Occipital lobe (tissue), 2 donors: ENCODE measurements around the gene PSKH1. TPM values are rescaled to one million over a fixed set of nuclear protein-coding genes. Genes with fewer than 3 reads are reported as not detected.
A peak's percentile ranks its signal among the peaks of the same experiment; 100 is the strongest.
"Not testable (repeated sequence)": the region's sequence is repeated elsewhere in the genome, so short reads cannot be mapped to it uniquely, and the experiment has no call there.

ENCODE experiments used
- DNase-seq: peaks from one replicate; lab custom pipeline; 2025; lab: John Stamatoyannopoulos, UW
- total RNA-seq: library from RNA; depleted of rRNA; stranded (reverse); fragments of >200 nt; gene quantifications from one replicate; pipeline ENCODE4 v1.2.3, GENCODE V29; 2014

The PSKH1 gene
- total RNA-seq, 1 donor from 2014 or later = 5.1 TPM

DNA sequence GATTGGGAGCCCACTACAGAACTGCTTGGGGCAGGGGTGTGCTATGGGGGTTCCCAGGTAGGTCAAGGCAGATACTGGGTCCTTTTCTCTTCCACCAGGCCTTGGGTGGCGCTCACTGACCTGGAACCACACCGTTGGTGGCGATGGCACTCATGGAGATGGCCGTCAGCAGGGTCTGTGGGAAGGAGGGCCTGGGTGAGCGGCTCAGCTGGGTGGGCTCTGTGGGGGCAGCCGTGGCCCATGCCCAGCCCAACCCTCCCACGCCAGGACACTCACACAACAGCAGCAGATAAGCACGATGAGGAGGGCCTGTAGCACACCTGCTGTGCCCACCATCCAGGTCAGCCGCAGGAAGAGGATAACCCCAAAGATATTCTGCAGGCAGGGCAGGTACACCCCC lies 64.6 kb downstream of the PSKH1 start:
- DNase-seq = no peak

DNA sequence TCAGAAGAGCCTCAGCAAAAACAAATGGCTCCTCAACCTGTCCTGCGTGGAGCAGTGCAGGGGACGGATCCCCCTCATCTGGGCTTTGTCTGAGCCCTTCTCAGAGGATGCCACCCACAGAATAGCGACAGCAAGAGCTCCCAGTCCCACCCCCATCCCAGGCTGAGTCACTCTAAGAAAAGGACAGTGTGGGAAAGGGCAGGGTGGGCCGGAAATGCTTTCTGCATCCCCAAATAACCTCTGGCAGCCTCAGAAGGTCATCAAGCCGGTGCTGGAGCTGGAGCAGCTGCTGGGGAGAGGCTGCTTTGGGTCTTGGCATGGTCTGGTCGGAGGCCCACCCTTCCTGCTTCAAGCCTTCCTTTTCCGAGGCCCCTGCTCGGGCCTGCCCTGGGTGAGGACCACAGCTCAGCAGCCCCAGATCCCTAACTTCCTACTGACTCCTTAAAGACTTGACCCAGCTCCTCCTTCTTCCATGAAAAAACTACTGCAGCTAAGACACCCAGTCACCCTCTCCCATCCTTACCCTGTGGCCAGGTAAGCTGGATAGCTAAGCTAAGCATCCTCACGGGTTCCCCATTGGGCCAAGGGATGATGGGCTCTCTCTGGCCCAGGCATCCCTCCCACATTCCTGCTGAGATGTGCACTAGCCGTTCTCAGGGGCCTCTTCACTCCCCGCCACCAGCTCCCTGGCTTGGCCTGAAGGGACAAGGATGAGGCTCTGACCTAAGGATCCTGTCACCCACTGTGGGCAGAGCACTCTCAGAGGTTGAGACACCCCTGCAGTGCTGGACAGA lies 66.7 kb downstream of the PSKH1 start:
- DNase-seq = no peak

DNA sequence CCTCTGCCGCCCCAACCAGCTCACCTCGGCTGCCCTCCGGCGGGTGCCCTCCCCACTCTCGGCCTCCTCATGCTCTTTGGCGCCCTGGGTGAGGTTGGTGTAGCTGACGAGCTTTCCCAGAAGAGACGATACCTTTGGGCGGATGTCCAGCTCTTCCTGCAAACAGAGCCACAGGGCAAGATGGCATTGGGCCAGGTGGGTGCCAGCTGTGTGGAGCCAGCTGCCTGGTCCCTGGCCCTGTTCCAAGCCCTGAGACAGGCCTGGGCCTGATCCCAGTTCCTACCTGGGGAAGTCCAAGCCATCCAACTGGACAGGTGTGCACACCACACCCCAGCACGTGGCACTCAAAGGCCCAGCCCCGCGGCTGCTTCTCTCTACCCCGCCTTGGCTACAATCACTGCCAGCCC lies 68.5 kb downstream of the PSKH1 start:
- no peak for DNase-seq

DNA sequence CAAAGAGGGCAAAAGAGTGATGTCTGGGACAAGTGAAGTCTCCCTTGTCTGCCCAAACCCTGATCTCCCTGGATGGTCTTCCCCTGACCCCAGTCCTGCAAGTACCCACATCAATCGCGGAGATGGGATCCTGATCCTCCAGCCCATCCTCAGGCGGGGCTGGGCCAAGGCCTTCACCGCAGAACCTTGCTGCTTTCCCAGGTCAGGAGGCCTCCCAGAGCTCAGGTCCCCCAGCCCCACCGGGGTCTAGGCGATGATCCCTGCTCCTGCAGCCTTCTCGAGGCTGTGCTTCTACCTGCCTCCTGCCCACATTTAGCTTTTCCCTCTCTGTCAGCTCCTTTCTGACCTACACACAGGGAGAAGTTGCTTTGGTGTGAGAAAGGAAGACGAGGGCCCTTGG lies 69.1 kb downstream of the PSKH1 start:
- DNase-seq = no peak

DNA sequence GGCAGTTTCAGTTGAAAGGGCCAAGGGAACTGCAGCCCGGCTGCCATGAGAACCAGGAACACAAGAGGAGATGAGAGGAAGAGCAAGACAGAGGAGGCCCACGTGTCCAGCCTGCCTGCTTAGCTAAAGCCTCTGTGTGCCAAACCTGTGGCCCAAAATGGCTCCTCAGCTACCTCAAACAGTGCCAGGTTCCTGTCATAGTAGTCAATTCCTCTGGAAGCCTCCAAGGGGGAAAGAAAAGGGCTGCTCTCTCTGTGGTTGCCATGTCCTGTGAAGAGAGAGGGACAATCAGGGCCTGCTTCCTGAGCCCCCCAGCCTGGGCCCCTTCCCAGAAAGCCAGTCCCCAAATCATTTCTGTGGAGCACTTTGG lies 70.2 kb downstream of the PSKH1 start:
- no peak for DNase-seq

DNA sequence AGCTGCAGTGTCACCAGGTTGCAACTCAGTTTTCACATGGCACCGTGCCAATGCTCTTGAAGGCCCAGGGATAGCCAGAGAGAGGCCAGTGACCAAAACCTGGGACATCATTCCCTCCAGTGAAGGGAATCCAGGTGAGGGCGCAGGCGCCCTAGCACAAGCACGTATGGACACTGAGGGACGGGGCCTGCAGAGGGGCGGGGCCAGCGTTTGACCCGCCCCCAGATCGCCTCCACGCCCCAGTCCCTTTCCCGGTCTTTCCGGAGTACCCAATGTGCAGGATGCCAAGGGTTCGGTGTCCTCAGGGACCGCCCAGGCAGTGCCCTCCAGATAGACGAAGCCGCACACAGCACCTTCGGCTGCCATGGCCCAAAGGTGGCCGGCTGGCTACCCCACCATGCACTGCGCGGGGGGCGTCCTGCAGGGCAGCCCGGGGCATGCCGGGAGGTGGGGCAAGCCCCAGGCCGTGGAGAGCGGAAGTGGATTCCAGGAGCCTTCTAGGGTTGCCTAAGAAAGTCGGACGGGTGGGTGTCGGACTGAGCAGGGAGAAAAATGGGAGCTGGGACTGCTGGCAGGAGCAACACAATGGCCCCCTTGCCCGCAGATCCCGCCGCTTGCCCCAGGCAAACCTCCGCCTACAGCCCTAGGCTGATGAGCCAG lies 70.7 kb downstream of the PSKH1 start:
- DNase-seq = no peak

DNA sequence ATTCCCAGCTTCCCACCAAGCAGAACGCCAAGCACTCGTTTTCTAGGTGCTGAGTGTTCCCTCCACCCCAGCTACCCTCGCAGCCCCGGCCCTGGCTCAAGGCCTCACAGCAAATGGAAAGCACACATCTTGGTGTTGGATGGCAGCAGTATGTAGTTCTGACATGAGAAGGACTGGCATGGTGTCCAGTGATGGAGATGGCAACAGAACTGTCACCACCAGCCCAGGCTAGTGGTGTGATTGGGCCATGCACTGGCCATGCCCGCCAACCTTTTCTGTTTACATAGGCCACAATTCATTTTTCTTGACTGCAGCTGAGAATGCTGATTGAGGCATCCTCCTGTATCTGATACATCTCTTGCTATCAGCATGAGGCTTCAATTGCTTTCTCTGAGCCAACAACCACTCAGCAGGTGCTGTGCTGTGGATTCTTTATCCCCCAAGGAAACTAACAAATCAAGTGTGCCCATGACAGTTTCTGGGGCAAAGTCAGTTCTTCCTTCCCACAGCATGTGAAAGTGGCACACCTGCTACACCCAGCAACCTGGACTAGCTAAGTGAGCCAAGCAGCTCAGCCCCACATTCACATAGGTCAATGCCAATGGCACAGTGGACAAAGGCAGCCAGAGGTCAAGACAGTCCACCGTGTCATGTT lies 71.5 kb downstream of the PSKH1 start:
- DNase-seq = no peak

DNA sequence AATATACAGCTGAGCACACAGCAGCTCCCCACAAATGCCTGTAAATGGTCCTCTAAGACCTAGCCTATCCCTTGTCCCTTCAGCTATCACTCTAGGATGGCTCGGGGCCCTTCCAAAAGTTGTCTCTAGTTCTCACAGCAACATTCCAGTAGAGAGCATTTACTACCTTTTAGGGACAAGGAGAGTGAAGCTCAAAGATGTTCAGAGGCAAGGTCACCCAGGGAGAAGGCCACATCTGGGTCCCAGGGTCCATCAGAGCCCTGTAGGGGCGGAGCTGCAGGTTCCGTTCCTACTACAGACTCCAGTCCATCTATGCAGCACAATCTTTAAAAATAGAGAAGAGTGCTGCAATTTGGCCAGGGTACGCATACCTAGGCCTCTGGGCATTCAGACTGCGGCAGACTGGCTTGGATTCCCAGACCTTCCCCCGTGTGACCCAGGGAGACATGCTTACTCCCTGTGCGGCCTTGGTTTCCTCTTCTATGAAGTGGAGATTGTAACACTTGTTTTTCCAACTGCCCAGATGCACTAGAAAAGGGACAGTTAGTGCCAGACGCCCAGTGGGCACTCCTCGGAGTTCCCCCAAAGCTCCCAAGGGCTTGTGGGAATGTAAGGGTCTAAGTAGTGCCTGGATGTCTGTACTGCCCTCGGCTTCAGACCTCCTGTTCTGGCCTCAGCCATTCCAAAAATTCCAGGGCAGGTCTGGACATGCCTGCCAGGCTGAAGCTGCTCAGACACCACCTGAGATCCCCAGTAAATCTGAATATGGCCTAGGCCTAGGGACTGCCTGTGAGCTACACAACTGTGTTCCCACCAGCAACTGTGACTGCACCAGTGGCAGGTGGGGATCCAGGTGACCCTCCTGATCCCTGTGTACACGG lies 72.9 kb downstream of the PSKH1 start:
- no peak for DNase-seq

DNA sequence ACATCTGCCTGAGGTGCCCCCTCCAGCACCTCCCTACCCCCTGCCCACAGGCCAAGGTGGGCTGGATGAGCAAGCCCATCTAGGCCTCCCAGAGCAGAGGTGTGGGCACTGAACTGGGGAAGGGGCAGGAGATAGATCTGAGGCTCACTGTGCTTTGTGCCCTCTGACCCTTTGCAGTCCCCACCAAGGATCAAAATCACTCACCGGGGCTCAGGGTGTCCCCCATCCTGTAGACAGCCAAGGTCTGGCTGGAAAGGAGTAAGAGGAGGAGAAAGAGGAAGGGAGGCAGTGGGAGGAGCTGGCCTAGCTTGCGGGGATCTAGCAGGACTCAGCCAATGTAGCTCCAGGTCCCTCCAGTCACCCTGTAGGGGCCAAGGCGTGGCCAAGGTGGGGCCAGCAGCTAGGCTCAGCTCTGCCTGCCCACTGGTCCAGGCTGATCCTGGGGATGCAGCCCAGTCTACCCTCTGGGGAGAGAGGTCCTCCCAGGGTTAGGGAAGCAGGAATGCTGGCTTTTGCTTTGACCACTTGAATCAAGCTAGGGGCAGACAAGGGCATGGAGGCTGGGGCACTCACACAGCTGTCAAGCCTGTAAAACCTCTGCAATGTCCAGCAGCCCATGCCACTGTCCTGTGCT lies 73.6 kb downstream of the PSKH1 start:
- DNase-seq = no peak

DNA sequence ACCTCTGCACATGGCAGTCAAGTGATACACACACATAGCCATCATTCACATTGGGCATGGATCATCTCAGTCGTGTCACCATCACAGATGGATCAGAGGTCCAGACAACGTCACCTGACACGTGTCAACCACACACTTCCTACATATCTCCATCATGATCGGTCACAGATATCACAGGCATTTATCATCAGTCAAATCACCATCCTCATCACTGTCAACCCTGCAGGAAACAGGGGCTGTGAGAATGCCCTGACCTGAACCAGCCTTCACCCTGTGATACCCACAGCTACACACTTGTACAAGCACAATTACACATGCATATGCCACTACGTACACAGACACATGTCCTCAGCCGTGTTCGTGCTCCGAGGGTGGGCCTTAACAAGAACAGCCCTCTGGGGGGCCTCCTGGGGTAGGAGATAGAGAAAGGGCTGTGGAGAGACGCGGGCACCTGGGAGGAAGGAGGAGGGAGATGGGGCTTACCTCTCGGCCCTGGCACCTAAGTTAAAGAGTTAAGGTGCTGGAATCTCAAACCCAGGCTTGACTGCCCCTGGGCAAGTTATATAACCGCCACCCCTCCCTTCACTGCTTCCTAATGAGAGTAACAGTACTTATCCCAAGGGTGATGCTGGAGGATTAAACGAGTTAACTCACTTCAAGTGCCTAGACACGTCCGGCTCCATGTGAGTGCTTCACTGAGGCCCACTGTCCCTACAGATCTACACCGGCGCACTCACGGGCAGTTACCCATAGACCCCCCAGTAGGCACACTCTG lies 74.3 kb downstream of the PSKH1 start:
- DNase-seq = no peak

DNA sequence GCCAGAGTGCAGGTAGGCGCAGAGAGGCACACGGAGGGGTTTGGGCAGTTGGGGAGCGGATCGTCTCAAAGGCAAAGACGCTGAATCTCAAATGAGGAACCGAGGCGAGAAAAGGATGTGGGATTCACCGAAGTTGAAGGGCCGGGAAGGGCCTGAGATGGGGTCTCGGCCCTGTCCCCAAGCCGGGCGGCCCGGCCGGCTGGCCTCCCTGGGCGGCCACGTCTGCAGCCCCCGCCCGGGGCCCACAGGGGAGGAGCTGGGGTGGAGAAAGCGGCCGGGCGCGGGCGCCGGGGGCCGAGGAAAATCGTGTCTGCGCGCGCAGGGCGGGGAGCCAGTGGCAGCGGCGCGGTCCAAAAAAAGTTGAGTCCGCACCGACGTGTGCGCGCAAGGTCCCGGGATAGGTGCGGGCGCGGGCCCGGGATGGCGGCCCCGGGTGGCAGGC lies 74.9 kb downstream of the PSKH1 start:
- DNase-seq = no peak

DNA sequence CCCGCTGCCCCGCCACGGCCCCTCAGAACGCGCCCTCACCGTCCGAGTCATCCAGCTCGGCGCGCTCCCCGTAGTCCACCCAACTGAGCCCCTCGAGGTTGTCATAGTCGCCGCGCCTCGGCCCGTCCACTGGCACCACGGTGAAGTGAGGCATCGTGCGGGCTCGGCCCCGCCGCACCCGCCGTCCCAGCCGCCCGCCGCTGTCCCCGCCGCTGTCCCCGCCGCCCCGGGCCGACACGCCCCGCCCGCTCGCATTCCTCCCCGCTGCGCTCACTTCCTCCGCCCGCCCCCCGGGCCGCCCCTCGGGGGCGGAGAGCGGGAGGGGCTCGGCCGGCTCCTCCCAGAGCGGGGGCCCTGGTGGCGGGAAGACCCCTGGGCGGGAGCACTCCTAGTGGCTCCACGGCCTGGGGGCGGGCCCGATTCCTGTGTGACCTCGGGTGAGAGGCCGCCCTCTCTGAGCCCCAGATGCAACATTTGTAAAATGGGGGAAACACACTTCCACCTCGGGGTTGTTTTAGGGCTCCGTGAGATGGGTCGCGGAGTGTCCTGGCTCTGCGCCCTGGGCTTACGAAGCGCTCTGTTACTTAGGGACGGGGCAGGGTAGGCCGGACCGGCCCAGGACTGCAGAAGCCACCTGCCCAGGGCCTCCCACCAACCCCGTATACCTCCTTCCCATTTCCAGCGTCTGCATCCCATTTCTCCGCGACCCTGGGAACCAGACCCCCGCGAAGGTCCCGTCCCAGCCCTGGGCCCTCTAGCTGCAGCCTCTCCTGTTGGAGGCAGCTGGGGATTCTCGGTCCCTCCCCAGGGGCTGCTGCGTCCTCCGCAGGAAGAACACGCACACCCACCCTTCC lies 75.6 kb downstream of the PSKH1 start, which contains the start of gene SLC12A4:
SLC12A4 (minus strand) TSS at position 238 of the 854 bp plus-strand sequence; CDS start at position 154, 84 bp downstream.
- peak; percentile 26 for DNase-seq

DNA sequence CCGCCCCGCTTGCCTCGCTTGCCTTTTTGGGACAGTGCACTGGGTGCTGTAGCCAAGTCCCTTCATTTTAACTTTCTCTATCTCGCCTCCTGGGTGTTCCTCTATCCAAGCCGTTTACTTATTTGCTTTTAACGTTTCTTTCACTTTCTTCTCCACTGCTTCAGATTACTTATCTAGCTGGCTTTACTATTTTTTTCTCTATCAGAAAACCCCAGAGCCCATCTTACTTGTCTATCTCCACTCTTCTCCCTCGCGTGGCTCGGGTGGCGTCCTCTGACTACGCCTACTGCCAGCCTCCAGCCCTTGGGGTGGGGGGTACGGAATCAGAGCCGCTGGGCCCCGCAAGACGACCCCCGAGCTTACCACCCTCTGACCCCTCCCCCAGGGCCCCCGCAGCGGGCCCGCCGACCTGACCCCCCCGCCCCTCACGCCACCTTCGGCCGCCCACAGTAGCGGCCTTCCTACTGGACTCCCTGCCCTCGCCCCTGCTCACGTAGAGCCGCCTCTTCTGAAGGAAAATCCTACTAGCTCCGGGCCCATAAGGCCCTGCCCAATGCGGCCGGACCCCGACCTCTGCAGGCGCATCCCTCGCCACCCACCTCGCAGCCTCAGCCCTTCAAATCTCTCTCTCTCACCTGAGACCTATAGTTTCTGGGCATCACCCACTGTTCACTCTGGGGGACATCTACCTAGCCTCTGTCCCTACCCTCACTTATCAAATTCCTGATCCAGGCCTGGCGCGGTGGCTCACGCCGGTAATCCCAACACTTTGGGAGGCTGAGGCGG lies 76.4 kb downstream of the PSKH1 start:
- no peak for DNase-seq

DNA sequence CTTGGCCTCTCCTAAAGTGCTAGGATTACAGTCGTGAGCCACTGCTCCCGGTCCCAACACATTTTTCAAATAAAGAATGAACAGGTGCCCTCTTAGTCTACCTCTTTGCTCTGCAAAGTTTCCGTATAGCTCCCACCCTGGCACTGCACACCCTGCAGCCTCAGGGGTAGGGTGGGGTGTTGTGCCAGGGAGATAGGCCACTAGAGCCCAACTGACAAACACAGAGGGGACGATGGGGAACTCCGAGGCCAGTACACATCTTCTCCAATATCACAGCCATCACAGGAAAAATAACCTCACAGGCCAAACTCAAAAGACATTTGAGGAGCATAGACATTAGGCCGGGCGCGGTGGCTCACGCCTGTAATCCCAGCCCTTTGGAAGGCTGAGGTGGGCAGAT lies 78.1 kb downstream of the PSKH1 start:
- DNase-seq = no peak

DNA sequence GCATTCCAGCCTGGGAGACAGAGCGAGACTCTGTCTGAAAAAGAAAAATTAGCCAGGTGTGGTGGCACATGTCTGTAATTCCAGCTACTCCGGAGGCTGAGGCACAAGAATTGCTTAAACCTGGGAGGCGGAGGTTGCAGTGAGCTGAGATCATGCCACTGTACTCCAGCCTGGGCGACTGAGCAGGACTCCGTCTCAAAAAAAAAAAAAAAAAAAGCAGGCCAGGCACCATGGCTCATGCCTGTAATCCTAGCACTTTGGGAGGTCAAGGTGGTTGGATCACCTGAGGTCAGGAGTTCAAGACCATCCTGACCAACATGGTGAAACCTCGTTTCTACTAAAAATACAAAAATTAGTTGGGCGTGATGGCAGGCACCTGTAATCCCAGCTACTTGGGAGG lies 79.2 kb downstream of the PSKH1 start:
- not testable (repeated sequence) for DNase-seq

DNA sequence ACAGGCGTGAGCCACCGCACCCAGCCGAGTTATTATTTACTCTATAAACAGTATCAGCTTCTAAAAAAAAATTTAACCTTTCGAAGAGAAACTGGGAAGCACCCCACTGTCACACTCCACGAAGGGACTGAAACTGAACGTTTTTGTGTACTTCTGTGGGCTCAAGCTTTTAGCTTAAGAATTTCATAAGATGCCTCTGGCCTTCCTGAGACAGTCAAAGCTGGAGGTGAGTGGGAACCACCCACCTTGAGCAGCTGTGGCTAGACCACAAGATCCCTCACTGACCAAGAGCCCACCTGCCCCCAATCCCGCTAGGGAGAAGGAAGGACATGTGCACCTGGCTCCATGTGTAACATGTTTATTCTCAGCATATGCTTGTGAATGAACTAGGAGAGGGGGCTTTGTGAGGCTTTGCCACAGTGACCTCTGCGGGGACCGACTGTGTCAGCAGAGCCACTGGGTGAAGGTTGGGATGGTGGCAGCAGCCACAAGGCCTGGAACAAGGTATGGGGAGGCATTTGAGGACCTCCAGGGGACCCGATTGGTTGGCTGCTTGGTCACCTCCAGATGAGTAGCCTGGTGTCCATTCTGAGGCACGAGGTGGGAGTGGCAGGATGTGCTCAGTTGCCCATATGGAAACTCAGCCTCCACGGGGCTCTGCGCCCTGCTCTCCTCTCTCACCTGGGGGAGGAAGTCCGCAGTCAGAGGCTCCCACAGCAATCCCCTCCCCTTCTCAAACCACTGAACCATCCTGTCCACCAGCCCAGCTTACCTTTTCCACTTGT lies 82.5 kb downstream of the PSKH1 start:
- DNase-seq = no peak

DNA sequence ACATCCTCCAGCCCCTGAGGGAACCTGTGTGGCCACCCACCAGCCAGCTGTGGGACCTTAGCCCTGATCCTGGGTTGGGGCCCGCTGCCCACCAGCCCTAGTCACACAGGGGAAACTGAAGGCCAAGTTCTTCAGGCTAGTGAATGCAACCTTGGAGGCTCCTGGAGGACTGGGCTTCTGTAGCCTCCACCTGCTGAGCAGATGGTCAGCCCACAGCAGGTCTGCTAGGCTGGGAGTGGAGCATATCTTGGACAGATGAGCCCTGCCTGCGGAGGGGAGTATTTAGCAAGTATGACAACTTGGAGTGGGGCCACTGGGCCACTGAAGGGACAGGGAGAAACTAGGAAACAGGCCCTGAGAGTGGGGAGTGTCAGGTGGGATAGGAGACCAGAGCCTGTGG lies 83.2 kb downstream of the PSKH1 start:
- DNase-seq = no peak

DNA sequence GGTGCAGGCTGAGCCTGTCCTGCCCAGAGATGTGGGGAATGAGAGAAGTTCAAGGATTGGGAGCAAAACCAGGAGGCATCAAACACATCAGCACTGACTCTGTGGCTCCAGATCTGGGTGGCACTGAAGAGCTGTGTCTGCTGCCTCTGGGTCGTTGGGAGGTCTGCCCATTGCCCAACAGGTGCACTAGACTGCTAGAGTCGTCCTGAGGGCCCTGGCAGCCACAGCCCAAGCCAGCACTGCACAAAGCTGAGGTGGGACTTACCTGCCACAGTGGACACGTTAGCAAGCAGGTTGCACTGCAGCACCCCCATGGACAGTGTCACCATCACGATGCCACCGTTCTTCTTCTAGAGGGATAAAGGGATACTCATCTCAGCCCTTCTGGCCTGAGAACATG lies 84.0 kb downstream of the PSKH1 start:
- DNase-seq = no peak
